NB4 (cell line): ENCODE measurements around the gene PTPRG.

Experiments used
- DNase-seq: peaks from one replicate; pipeline ENCODE4 v3.0.0; 2010; ENCODE audit warnings: low read depth
- H3K4me3 ChIP-seq: one replicate; pipeline ENCODE4 v1.5.1; 2011; ENCODE audit warnings: mild to moderate bottlenecking, low read depth, low read length, moderate library complexity
- MAX ChIP-seq: IDR thresholded peaks from 2 replicates; pipeline ENCODE4 v1.6.1; 2011; ENCODE audit warnings: low read depth, low read length
- MYC ChIP-seq: IDR thresholded peaks from 2 replicates; pipeline ENCODE4 v1.6.1; 2011; ENCODE audit warnings: low read depth, low read length
- POLR2A ChIP-seq: IDR thresholded peaks from 2 replicates; pipeline ENCODE4 v1.6.1; 2011; ENCODE audit warnings: mild to moderate bottlenecking; ENCODE audit not compliant: insufficient read length; ENCODE audit errors: extremely low read depth
- TF ChIP-seq, protein P1 (sequence below): IDR thresholded peaks from one replicate; pipeline ENCODE4 v1.5.1; 2012; ENCODE audit warnings: low read depth, low read length

PTPRG gene

DNA sequence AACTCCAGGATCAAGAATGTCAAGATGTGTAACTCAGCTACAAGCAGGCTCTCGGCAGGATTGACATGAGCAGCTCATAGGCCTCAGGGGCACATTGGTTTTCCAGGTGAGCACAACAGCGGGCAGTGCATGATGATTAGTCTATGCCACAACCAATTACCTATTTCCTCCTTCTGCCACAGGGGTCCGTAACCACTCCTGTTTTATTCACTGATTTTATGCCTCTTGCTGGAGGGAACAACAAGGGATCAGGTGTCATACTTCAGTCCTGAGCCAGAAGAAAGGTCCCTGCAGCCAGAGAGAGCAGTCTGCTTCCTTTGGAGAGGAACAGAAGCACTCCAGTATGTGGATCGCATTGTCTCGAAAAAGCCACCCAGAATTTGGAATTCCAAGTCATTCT is 35.1 kb upstream of the PTPRG start:
- TF ChIP-seq, protein P1, sequence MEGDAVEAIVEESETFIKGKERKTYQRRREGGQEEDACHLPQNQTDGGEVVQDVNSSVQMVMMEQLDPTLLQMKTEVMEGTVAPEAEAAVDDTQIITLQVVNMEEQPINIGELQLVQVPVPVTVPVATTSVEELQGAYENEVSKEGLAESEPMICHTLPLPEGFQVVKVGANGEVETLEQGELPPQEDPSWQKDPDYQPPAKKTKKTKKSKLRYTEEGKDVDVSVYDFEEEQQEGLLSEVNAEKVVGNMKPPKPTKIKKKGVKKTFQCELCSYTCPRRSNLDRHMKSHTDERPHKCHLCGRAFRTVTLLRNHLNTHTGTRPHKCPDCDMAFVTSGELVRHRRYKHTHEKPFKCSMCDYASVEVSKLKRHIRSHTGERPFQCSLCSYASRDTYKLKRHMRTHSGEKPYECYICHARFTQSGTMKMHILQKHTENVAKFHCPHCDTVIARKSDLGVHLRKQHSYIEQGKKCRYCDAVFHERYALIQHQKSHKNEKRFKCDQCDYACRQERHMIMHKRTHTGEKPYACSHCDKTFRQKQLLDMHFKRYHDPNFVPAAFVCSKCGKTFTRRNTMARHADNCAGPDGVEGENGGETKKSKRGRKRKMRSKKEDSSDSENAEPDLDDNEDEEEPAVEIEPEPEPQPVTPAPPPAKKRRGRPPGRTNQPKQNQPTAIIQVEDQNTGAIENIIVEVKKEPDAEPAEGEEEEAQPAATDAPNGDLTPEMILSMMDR, result no peak
- TF ChIP-seq POLR2A (no peak), MYC (no peak), MAX (no peak)
- DNase-seq, result no peak
- H3K4me3 ChIP-seq, result no peak overlapping the region

DNA sequence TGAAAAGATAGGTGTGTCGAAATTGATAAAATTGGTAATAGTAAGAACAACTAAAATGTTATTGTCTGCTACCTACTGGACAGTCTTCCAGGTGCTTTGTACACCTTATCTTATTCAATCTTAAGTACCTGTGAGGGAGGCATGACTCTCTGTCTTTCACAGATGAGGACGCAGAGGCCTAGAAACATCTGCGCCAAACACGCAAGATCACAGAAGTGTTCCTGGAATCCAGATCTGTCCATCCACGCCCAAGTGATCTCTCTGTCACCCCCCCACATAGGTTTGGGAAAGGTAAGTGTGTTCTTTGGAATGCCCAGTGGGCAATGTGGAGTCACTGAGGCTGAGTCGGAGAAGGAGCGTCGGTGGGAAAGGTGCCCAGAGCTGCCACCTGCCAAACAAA is 34.4 kb upstream of the PTPRG start:
- DNase-seq, result no peak
- H3K4me3 ChIP-seq, result no peak overlapping the region
- TF ChIP-seq MYC, result no peak
- no peak for TF ChIP-seq POLR2A
- TF ChIP-seq MAX, result no peak

- no peak overlapping the region for H3K4me3 ChIP-seq
- DNase-seq, result peak; percentile 18
- TF ChIP-seq MYC, result no peak
- TF ChIP-seq, protein P1, result peak; percentile 43
These were observed 31.0 kb upstream of the PTPRG start for GRCh38 chr3:61530355-61530754.

- no peak overlapping the region for H3K4me3 ChIP-seq
- no peak for DNase-seq
These were observed 29.8 kb upstream of the PTPRG start for GRCh38 chr3:61531528-61531927.

GRCh38 chr3:61532739-61533500 is 28.5 kb upstream of the PTPRG start:
- no peak overlapping the region for H3K4me3 ChIP-seq
- DNase-seq, result peak; percentile 15
- TF ChIP-seq MAX (no peak), MYC (no peak), POLR2A (no peak)
- TF ChIP-seq, protein P1, result no peak

More at GRCh38 chr3:61531528-61531927, 29.8 kb upstream of the PTPRG start:
- TF ChIP-seq MYC, result no peak
- TF ChIP-seq, protein P1, result no peak
- no peak for TF ChIP-seq MAX
- TF ChIP-seq POLR2A, result no peak

GRCh38 chr3:61535826-61536225 is 25.5 kb upstream of the PTPRG start:
- H3K4me3 ChIP-seq, result no peak overlapping the region
- DNase-seq, result no peak
- TF ChIP-seq MAX, result no peak
- no peak for TF ChIP-seq MYC
- TF ChIP-seq, protein P1, result no peak
- TF ChIP-seq POLR2A, result no peak
